SU-DHL-6 (cell line): ENCODE results near the gene NELL1.

ENCODE experiments used
- H2AFZ ChIP-seq: fragments of 200-600 bp; sonication (generic); 2 replicates; pipeline ENCODE4 v1.6.1; 2014; ENCODE audit warnings: low read depth, mild to moderate bottlenecking, moderate library complexity, mixed read lengths, antibody characterized with exemption, low read length; ENCODE audit not compliant: severe bottlenecking
- H3F3A ChIP-seq: fragments of 200-600 bp; shearing (Covaris generic); 2 replicates; pipeline ENCODE4 v1.6.0; 2016; ENCODE audit warnings: antibody characterized with exemption, mild to moderate bottlenecking; ENCODE audit not compliant: insufficient read depth
- H3K27ac ChIP-seq: fragments of 200-600 bp; sonication (generic); 2 replicates; pipeline ENCODE4 v1.5.1; 2016; ENCODE audit warnings: low read depth, mild to moderate bottlenecking, low read length, moderate library complexity, mixed read lengths
- H3K27me3 ChIP-seq: fragments of 200-600 bp; sonication (generic), shearing (Covaris generic); 2 replicates; pipeline ENCODE4 v1.6.0; 2014; ENCODE audit warnings: mild to moderate bottlenecking, low read length
- H3K36me3 ChIP-seq: fragments of 200-600 bp; sonication (generic); 2 replicates; pipeline ENCODE4 v1.6.1; 2014; ENCODE audit warnings: mild to moderate bottlenecking, low read length, mixed read lengths
- H3K4me2 ChIP-seq: fragments of 300-600, 200-600 bp; shearing (Covaris generic), sonication (generic); 2 replicates; pipeline ENCODE4 v1.6.0; 2014; ENCODE audit warnings: low read length, low read depth, mild to moderate bottlenecking; ENCODE audit not compliant: poor library complexity, severe bottlenecking
- H3K4me3 ChIP-seq: fragments of 200-600 bp; sonication (generic); 2 replicates; pipeline ENCODE4 v1.5.1; 2014; ENCODE audit warnings: antibody characterized with exemption, low read length, mild to moderate bottlenecking, mixed read lengths; ENCODE audit not compliant: insufficient read depth, poor library complexity, severe bottlenecking
- H3K79me2 ChIP-seq: fragments of 200-600 bp; sonication (generic); 2 replicates; pipeline ENCODE4 v1.6.1; 2014; ENCODE audit warnings: mild to moderate bottlenecking, low read length, moderate library complexity; ENCODE audit not compliant: insufficient read depth
- H3K9ac ChIP-seq: fragments of 200-600 bp; sonication (generic); 2 replicates; pipeline ENCODE4 v1.7.0; 2014; ENCODE audit warnings: mild to moderate bottlenecking, low read length
- H3K9me2 ChIP-seq: fragments of 200-600 bp; sonication (generic); replicated peaks from 2 replicates; pipeline ENCODE4 v1.6.1; 2014; ENCODE audit warnings: low read length; ENCODE audit not compliant: insufficient read depth
- H3K9me3 ChIP-seq: fragments of 200-600 bp; sonication (generic); 2 replicates; pipeline ENCODE4 v1.6.1; 2014; ENCODE audit warnings: low read length, mixed read lengths; ENCODE audit not compliant: insufficient read depth
- H4K20me1 ChIP-seq: fragments of 200-600 bp; sonication (generic); 2 replicates; pipeline ENCODE4 v1.6.1; 2014; ENCODE audit warnings: low read depth, mild to moderate bottlenecking, antibody characterized with exemption, low read length, moderate library complexity, mixed read lengths
- CTCF ChIP-seq: fragments of 200-600 bp; sonication (generic); IDR thresholded peaks from one replicate; pipeline ENCODE4 v1.5.1; 2017; ENCODE audit warnings: antibody characterized with exemption, mild to moderate bottlenecking, low read length, moderate library complexity; ENCODE audit not compliant: insufficient read depth, poor library complexity, severe bottlenecking
- EZH2phosphoT487 ChIP-seq: fragments of 200-600 bp; sonication (generic), shearing (Covaris generic); conservative IDR thresholded peaks from 2 replicates; pipeline ENCODE4 v1.6.1; 2018; ENCODE audit warnings: mild to moderate bottlenecking, antibody characterized with exemption, low read length, moderate library complexity, mixed read lengths

The NELL1 gene

GRCh38 chr11:21481255-21481654, 811.9 kb downstream of the NELL1 start:
- Histone ChIP-seq H3K9ac (no peak overlapping the region), H3K36me3 (no peaks in the 10 kb centered on the region), H2AFZ (no peak overlapping the region), H3K27ac (no peak overlapping the region), H3K27me3 (no peaks in the 10 kb centered on the region), H4K20me1 (no peaks in the 10 kb centered on the region), H3F3A (no peaks in the 10 kb centered on the region), H3K9me3 (no peaks in the 10 kb centered on the region), H3K9me2 (no peaks in the 10 kb centered on the region), H3K4me3 (no peak overlapping the region), H3K79me2 (no peaks in the 10 kb centered on the region), H3K4me2 (no peak overlapping the region)
- TF ChIP-seq CTCF (no peak), EZH2phosphoT487 (no peak)

GRCh38 chr11:21484039-21484438, 814.7 kb downstream of the NELL1 start:
- H3K9ac ChIP-seq: no peak overlapping the region
- no peaks in the 10 kb centered on the region for H3F3A ChIP-seq
- no peak overlapping the region for H2AFZ ChIP-seq
- no peaks in the 10 kb centered on the region for H3K9me3 ChIP-seq
- H3K4me2 ChIP-seq: no peak overlapping the region
- no peak overlapping the region for H3K4me3 ChIP-seq
- no peak overlapping the region for H3K27ac ChIP-seq
- no peaks in the 10 kb centered on the region for H3K79me2 ChIP-seq
- H4K20me1 ChIP-seq: no peaks in the 10 kb centered on the region
- TF ChIP-seq EZH2phosphoT487 (no peak), CTCF (no peak)
- H3K36me3 ChIP-seq: no peaks in the 10 kb centered on the region
- H3K27me3 ChIP-seq: no peaks in the 10 kb centered on the region
- H3K9me2 ChIP-seq: no peaks in the 10 kb centered on the region

GRCh38 chr11:21485006-21485405, 815.6 kb downstream of the NELL1 start:
- H3K9me2 ChIP-seq: no peaks in the 10 kb centered on the region
- no peaks in the 10 kb centered on the region for H3K79me2 ChIP-seq
- no peak for TF ChIP-seq EZH2phosphoT487
- TF ChIP-seq CTCF: no peak
- no peaks in the 10 kb centered on the region for H4K20me1 ChIP-seq
- no peak overlapping the region for H2AFZ ChIP-seq
- no peak overlapping the region for H3K9ac ChIP-seq
- H3K27ac ChIP-seq: no peak overlapping the region
- H3F3A ChIP-seq: no peaks in the 10 kb centered on the region
- no peak overlapping the region for H3K4me2 ChIP-seq
- H3K27me3 ChIP-seq: no peaks in the 10 kb centered on the region
- H3K36me3 ChIP-seq: no peaks in the 10 kb centered on the region
- H3K4me3 ChIP-seq: no peak overlapping the region
- no peaks in the 10 kb centered on the region for H3K9me3 ChIP-seq

GRCh38 chr11:21485426-21485825, 816.0 kb downstream of the NELL1 start:
- Histone ChIP-seq H3K9me3 (no peaks in the 10 kb centered on the region), H3K27me3 (no peaks in the 10 kb centered on the region), H3K4me2 (no peak overlapping the region), H3K27ac (no peak overlapping the region), H2AFZ (no peak overlapping the region), H3K79me2 (no peaks in the 10 kb centered on the region), H3F3A (no peaks in the 10 kb centered on the region), H3K9ac (no peak overlapping the region), H3K36me3 (no peaks in the 10 kb centered on the region), H3K4me3 (no peak overlapping the region), H4K20me1 (no peaks in the 10 kb centered on the region), H3K9me2 (no peaks in the 10 kb centered on the region)
- TF ChIP-seq CTCF (no peak), EZH2phosphoT487 (no peak)
